NK-92 (cell line): ENCODE data around the gene SPACA7.

ENCODE experiments used
- DNase-seq: peaks from one replicate; lab custom pipeline; 2025; ENCODE audit not compliant: unreplicated experiment; lab: John Stamatoyannopoulos, UW

Gene SPACA7

GRCh38 chr13:112462408-112462807 lies 86.3 kb downstream of the SPACA7 start:
- no peak for DNase-seq

- DNase-seq = no peak
Measured at GRCh38 chr13:112464720-112465119, 88.6 kb downstream of the SPACA7 start.

- DNase-seq = no peak
Measured at GRCh38 chr13:112465251-112466131, 89.3 kb downstream of the SPACA7 start.

GRCh38 chr13:112466132-112467058 lies 90.2 kb downstream of the SPACA7 start:
- no peak for DNase-seq

DNA sequence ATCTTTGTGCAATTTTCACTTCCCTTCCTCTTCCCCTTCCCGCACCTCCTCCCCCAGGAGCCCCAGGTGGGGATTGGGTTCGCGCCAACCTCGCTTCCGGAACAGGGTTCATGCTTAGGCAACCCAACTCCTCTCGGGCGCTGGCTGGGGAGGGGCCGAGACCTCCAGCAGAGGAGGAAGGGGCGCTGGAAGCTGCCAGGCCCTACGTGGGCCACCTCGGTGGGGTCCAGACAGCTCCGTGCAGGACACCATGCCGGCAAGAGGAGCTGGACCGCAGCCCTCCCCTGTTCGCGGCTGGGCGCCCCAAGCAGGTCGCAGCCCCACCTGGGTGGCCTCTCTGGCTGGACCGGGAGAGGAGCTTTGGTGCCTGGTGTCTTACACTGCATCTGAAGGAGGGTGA lies 91.1 kb downstream of the SPACA7 start:
- DNase-seq = no peak

GRCh38 chr13:112468069-112468468 lies 91.9 kb downstream of the SPACA7 start:
- DNase-seq = no peak

- no peak for DNase-seq
Measured at GRCh38 chr13:112469071-112469745, 93.1 kb downstream of the SPACA7 start.

DNA sequence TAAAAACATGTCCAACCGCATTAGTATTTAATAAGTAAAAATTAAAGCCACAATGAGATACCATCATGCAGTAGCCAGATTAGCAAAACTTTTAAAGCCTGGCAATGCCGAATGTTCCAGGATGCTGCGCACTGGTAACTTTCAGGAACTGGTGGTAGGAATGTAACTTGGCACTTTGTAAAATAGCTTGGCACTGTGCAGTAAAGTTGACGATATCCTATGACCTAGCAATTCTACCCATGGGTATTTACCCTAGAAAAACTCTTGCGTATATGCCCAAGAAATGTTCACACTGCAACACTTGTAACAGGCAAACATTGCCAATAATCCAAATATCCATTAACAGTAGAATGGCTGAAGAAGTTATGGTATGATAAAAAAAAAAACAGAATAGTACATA lies 97.7 kb downstream of the SPACA7 start:
- DNase-seq = no peak

DNA sequence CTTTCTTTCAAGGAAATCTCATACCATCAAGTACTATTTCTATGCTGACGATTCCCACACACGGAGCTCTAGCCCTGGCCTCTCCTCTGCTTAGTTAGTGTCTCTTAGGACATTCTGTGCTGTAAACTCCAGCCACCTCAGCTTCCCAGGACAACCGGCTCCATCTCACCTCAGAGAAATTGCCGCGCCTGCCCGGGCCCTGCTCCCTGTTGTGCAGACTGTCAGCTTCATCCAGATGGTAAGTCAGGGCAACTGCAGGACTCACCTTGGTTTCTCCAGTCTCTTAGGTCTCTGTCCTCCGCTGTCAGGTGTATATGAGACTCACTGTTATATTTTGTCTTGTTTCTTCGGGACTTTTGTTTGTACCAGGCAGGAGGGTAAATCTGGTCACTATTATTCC lies 98.7 kb downstream of the SPACA7 start:
- DNase-seq = no peak

- no peak for DNase-seq
Measured at GRCh38 chr13:112475889-112476288, 99.7 kb downstream of the SPACA7 start.

GRCh38 chr13:112477070-112477619 lies 101.0 kb downstream of the SPACA7 start:
- no peak for DNase-seq

DNA sequence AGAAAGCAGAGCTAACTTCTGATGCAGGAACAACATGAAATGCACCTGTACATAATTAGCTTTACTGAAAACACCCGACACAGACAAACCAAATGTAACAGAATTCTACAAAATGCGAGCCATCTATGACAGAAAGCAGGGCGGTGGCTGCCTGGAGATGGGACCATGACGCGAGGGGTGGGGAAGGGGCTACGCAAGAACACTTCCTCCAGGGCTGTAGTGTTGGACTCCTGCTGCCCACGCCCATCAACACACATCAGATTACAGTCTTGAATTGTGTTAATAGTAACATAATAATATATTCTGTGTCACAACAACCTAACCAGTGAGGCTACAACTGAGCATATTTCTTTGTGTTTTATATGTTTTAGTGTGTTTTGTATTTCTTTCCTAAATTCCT lies 103.2 kb downstream of the SPACA7 start:
- no peak for DNase-seq

GRCh38 chr13:112481458-112481857 lies 105.3 kb downstream of the SPACA7 start:
- no peak for DNase-seq

GRCh38 chr13:112483299-112483698 lies 107.1 kb downstream of the SPACA7 start:
- DNase-seq = no peak
